NCI-H526 (cell line): ENCODE data around the gene ARRDC2.
"Not testable (repeated sequence)": the region's sequence is repeated elsewhere in the genome, so short reads cannot be mapped to it uniquely, and the experiment has no call there.

Source experiments
- DNase-seq, 2 experiments: peaks; one replicate each; lab custom pipeline; 2025; lab: John Stamatoyannopoulos, UW

ARRDC2 gene

GRCh38 chr19:18007917-18008673 is at the start of gene ARRDC2:
Gene ARRDC2, plus strand, starts transcription at chr19:18008170. Its CDS starts 141 bp downstream, at chr19:18008311.
- DNase-seq, result peak; percentile 61 to 89

- no peak for DNase-seq
Measured at GRCh38 chr19:17963936-17964691, 43.9 kb upstream of the ARRDC2 start.

GRCh38 chr19:17965370-17966128 is 42.4 kb upstream of the ARRDC2 start:
- DNase-seq, result no peak

- DNase-seq, result no peak
Measured at GRCh38 chr19:17966129-17966483, 41.9 kb upstream of the ARRDC2 start.

GRCh38 chr19:17966550-17967256 is 41.3 kb upstream of the ARRDC2 start, which contains the start of gene KCNN1:
Gene KCNN1, plus strand, starts transcription at chr19:17967107. Its CDS starts 6,782 bp downstream, at chr19:17973889.
- no peak for DNase-seq

- no peak for DNase-seq
Measured at GRCh38 chr19:17967257-17968051, 40.5 kb upstream of the ARRDC2 start.

GRCh38 chr19:17968362-17968761 is 39.6 kb upstream of the ARRDC2 start:
- DNase-seq, result no peak

GRCh38 chr19:17969096-17969792 is 38.7 kb upstream of the ARRDC2 start:
- DNase-seq, result no peak

GRCh38 chr19:17972230-17972629 is 35.7 kb upstream of the ARRDC2 start:
- no peak for DNase-seq

GRCh38 chr19:17973759-17974158 is 34.2 kb upstream of the ARRDC2 start:
- DNase-seq, result no peak

- DNase-seq, result no peak
Measured at GRCh38 chr19:17974551-17974950, 33.4 kb upstream of the ARRDC2 start.

GRCh38 chr19:17975032-17975431 is 32.9 kb upstream of the ARRDC2 start:
- no peak for DNase-seq

GRCh38 chr19:17977021-17977420 is 30.9 kb upstream of the ARRDC2 start:
- no peak for DNase-seq

GRCh38 chr19:17977488-17977887 is 30.5 kb upstream of the ARRDC2 start:
- no peak for DNase-seq

- DNase-seq, result no peak
Measured at GRCh38 chr19:17981611-17982010, 26.4 kb upstream of the ARRDC2 start.

- no peak for DNase-seq
Measured at GRCh38 chr19:17982430-17982829, 25.5 kb upstream of the ARRDC2 start.

GRCh38 chr19:17985037-17985818 is 22.7 kb upstream of the ARRDC2 start:
- DNase-seq, result no peak

- DNase-seq, result not testable (repeated sequence)
Measured at GRCh38 chr19:17986569-17986968, 21.4 kb upstream of the ARRDC2 start.

GRCh38 chr19:17988161-17988560 is 19.8 kb upstream of the ARRDC2 start:
- no peak for DNase-seq
